22Rv1 (cell line): ENCODE data around the gene ERVK3-1.

Experiments used
- ZFX ChIP-seq: fragments of 450-650 bp; IDR thresholded peaks from 2 replicates; pipeline ENCODE4 v1.6.1; 2017; ENCODE audit warnings: antibody characterized with exemption, borderline replicate concordance
- TF ChIP-seq, protein P1 (sequence below): fragments of 450-650 bp; IDR thresholded peaks from 2 replicates; pipeline ENCODE4 v1.5.1; 2017; ENCODE audit warnings: mild to moderate bottlenecking

DNA sequence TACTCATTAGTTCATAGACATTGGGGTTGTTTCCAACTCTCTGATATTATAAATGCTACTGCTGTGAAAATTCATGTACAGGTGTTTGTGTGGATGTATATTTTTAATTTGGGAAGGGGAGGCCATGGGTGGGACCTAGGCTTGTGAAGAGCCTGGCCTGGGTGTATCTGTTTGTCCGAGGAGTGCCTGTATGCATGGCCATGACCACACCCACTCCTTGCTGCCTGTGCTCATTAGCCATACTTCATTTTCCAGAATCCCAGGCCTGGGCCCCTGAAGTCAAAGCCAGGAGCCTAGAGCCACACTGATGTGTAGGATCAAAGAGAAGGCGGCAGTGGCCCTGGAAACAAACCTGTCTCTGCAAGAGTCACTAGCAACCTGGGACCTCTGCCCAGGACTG is 10.4 kb downstream of the ERVK3-1 start:
- TF ChIP-seq, protein P1, sequence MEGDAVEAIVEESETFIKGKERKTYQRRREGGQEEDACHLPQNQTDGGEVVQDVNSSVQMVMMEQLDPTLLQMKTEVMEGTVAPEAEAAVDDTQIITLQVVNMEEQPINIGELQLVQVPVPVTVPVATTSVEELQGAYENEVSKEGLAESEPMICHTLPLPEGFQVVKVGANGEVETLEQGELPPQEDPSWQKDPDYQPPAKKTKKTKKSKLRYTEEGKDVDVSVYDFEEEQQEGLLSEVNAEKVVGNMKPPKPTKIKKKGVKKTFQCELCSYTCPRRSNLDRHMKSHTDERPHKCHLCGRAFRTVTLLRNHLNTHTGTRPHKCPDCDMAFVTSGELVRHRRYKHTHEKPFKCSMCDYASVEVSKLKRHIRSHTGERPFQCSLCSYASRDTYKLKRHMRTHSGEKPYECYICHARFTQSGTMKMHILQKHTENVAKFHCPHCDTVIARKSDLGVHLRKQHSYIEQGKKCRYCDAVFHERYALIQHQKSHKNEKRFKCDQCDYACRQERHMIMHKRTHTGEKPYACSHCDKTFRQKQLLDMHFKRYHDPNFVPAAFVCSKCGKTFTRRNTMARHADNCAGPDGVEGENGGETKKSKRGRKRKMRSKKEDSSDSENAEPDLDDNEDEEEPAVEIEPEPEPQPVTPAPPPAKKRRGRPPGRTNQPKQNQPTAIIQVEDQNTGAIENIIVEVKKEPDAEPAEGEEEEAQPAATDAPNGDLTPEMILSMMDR, result no peak
- no peak for TF ChIP-seq ZFX
